ENCODE results near the gene P2RY6.

DNA sequence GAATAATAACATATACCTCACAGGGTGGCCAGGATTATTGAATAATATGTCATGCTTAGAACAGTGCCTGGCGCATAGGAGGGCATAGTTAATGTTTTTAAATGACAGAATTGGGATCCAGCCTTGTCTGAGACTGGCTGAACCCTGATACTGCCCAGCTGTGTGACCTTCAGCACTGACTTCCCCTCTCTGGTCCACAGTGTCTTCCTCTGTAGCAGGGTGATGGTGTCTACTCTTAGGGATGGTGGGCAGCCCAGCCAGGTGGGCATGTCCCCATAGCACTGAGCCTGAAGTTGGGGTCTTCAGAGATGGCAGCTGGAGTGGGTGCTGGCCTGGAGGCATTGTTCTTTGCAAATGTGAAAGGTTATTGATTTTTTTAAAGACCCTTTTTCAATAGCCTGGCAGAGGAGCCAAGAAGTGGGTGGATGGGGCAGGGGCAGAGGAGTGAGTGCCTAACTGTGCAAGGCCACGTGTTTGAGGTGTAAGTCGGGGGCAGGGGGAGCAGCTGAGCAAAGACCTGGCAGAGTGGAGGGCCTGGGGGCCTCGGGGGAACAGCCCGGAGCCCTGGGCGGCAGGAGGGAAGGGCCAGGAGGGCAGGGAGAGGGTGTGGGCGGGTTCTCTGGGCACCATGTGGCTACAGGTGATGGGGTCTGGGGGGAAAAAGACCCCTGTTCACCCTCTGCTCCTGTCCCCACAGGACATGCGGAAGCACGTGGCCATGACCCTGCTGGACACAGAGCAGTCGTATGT lies 74.2 kb downstream of the P2RY6 start:
- no peak for TF ChIP-seq POLR2AphosphoS5 (IDR thresholded peaks at IDR 0.05; ENCODE audit: low read depth, low read length)
- TF ChIP-seq TAF1 (IDR thresholded peaks at IDR 0.05; ENCODE audit: low read depth, low read length): no peak
- TF ChIP-seq POLR2A (IDR thresholded peaks at IDR 0.05; ENCODE audit: low read depth, low read length): no peak
- no peak for TF ChIP-seq POU2F2 (IDR thresholded peaks at IDR 0.05; ENCODE audit: low read depth, low read length)
- TF ChIP-seq SPI1 (IDR thresholded peaks at IDR 0.05; ENCODE audit: low read depth, low read length): no peak
- TF ChIP-seq PAX5 (IDR thresholded peaks at IDR 0.05; ENCODE audit: insufficient read depth, low read length, severe bottlenecking): no peak
